HCT116 (cell line): Measurements from ENCODE around the gene AK2. TPM values are rescaled to one million over a fixed set of nuclear protein-coding genes. Genes with fewer than 3 reads are reported as not detected.

Source experiments
- ATAC-seq: fragments of 200-7000 bp; cut with Tn5 transposase; 2 replicates; pipeline ENCODE4 v1.9.1; 2020; ENCODE audit warnings: mild to moderate bottlenecking, moderate library complexity
- BruUV-seq: library from RNA; stranded (reverse); fragments of 400-500 nt; replicated peaks from 2 replicates; lab custom pipeline; 2021; lab: Mats Ljungman, UMichigan
- CTCF ChIA-PET: fragments of 300-600 bp; sonication (Branson Sonifier 250); formaldehyde crosslinking; loops from one replicate; lab custom pipeline; 2021; ENCODE audit warnings: antibody characterized with exemption; lab: Charles Lee
- POLR2A ChIA-PET: fragments of 300-600, 350-600 bp; sonication (Branson Sonifier 250); formaldehyde crosslinking; loops from one replicate; lab custom pipeline; 2021; ENCODE audit warnings: antibody characterized with exemption; lab: Charles Lee
- RAD21 ChIA-PET, 2 experiments: fragments of 300-600 bp; sonication (Branson Sonifier 250); formaldehyde crosslinking; loops; one replicate each; lab custom pipeline; 2023; ENCODE audit warnings: low total read pairs in 2 of 2; ENCODE audit not compliant: uncharacterized antibody in 2 of 2, unreplicated experiment in 2 of 2, low non-redundant PET in 1 of 2; lab: Charles Lee
- DNase-seq: peaks from one replicate; pipeline ENCODE4 v3.0.0-alpha.2; 2010; ENCODE audit warnings: low read depth, low spot score
- H2AFZ ChIP-seq: fragments of 200-600 bp; shearing (Covaris generic), sonication (generic); 2 replicates; pipeline ENCODE4 v1.6.1; 2017; ENCODE audit warnings: low read depth, mixed run types, mixed read lengths, antibody characterized with exemption, low read length; ENCODE audit not compliant: poor library complexity, severe bottlenecking
- H3K27ac ChIP-seq: 2 replicates; pipeline ENCODE4 v1.5.1; 2012; ENCODE audit warnings: low read depth, low read length
- H3K27me3 ChIP-seq: fragments of 200-600 bp; sonication (generic); 2 replicates; pipeline ENCODE4 v1.6.1; 2016; ENCODE audit warnings: mixed run types, low read length, mixed read lengths; ENCODE audit not compliant: insufficient read depth
- H3K36me3 ChIP-seq, 2 experiments: fragments of 200-500 bp in 1 of 2; fragments of 200-600 bp in 1 of 2; sonication (Bioruptor generic) in 1 of 2; sonication (generic) in 1 of 2; 2 replicates each; pipeline versions ENCODE4 v1.5.1 to v1.6.1; 2014 to 2016; ENCODE audit warnings: low read length in 2 of 2, inconsistent platforms in 1 of 2, mixed read lengths in 1 of 2, mixed run types in 1 of 2; ENCODE audit not compliant: insufficient read depth in 2 of 2, control insufficient read depth in 1 of 2
- H3K4me1 ChIP-seq, 2 experiments: fragments of 200-600 bp in 1 of 2; sonication (generic) in 1 of 2; 2 replicates each; pipeline versions ENCODE4 v1.5.1 to v1.6.1; 2012 to 2017; ENCODE audit warnings: low read length in 2 of 2, inconsistent platforms in 1 of 2, mild to moderate bottlenecking in 1 of 2, mixed read lengths in 1 of 2, mixed run types in 1 of 2, moderate library complexity in 1 of 2; ENCODE audit not compliant: insufficient read depth in 2 of 2, control insufficient read depth in 1 of 2
- H3K4me2 ChIP-seq: fragments of 200-600 bp; sonication (generic); 2 replicates; pipeline ENCODE4 v1.6.1; 2017; ENCODE audit warnings: mixed run types, low read length, mixed read lengths
- H3K4me3 ChIP-seq, 2 experiments: fragments of 200-600 bp in 1 of 2; sonication (generic) in 1 of 2; replicated peaks in 1 of 2; 2 replicates each; pipeline ENCODE4 v1.5.1; 2011 to 2016; ENCODE audit warnings: low read length in 2 of 2, control low read depth in 1 of 2, low read depth in 1 of 2, mild to moderate bottlenecking in 1 of 2, mixed read lengths in 1 of 2, mixed run types in 1 of 2
- H3K79me2 ChIP-seq: fragments of 200-600 bp; sonication (generic); 2 replicates; pipeline ENCODE4 v1.6.1; 2017; ENCODE audit warnings: mild to moderate bottlenecking, mixed run types, low read length, moderate library complexity, mixed read lengths; ENCODE audit not compliant: insufficient read depth
- H3K9ac ChIP-seq: fragments of 200-600 bp; sonication (generic); 2 replicates; pipeline ENCODE4 v1.6.1; 2016; ENCODE audit warnings: low read length, mixed read lengths
- H3K9me2 ChIP-seq: fragments of 200-600 bp; sonication (generic), shearing (Covaris generic); 2 replicates; pipeline ENCODE4 v1.6.1; 2017; ENCODE audit warnings: mixed run types, mild to moderate bottlenecking, moderate library complexity; ENCODE audit not compliant: insufficient read depth
- H3K9me3 ChIP-seq, 2 experiments: fragments of 200-500 bp in 1 of 2; fragments of 200-600 bp in 1 of 2; sonication (Bioruptor generic) in 1 of 2; sonication (generic) in 1 of 2; 2 replicates each; pipeline ENCODE4 v1.6.1; 2014 to 2017; ENCODE audit warnings: low read length in 2 of 2, mixed read lengths in 2 of 2, inconsistent platforms in 1 of 2, low read depth in 1 of 2, mild to moderate bottlenecking in 1 of 2, mixed run types in 1 of 2, moderate library complexity in 1 of 2; ENCODE audit not compliant: control insufficient read depth in 1 of 2, insufficient read depth in 1 of 2
- H4K20me1 ChIP-seq: fragments of 200-600 bp; sonication (generic), shearing (Covaris generic); 2 replicates; pipeline ENCODE4 v1.6.1; 2017; ENCODE audit warnings: mixed run types, mild to moderate bottlenecking, moderate library complexity; ENCODE audit not compliant: insufficient read depth
- CBX3 ChIP-seq: IDR thresholded peaks from 2 replicates; pipeline ENCODE4 v1.6.1; 2012; ENCODE audit warnings: low read depth
- CEBPB ChIP-seq: IDR thresholded peaks from 2 replicates; pipeline ENCODE4 v1.6.1; 2012; ENCODE audit warnings: low read depth
- EGR1 ChIP-seq: IDR thresholded peaks from 2 replicates; pipeline ENCODE4 v1.6.1; 2012; ENCODE audit warnings: low read depth
- ELF1 ChIP-seq: IDR thresholded peaks from 2 replicates; pipeline ENCODE4 v1.6.1; 2012; ENCODE audit warnings: low read depth, borderline replicate concordance
- EZH2 ChIP-seq: fragments of 200-600 bp; sonication (generic); IDR thresholded peaks from 2 replicates; pipeline ENCODE4 v1.6.1; 2017; ENCODE audit warnings: antibody characterized with exemption, mixed run types
- FOSL1 ChIP-seq: IDR thresholded peaks from 2 replicates; pipeline ENCODE4 v1.6.1; 2012; ENCODE audit warnings: low read depth
- JUND ChIP-seq: IDR thresholded peaks from 2 replicates; pipeline ENCODE4 v1.6.1; 2012
- POLR2A ChIP-seq: IDR thresholded peaks from 2 replicates; pipeline ENCODE4 v1.7.0; 2011; ENCODE audit warnings: borderline replicate concordance; ENCODE audit not compliant: insufficient read depth, insufficient read length; ENCODE audit errors: extremely low read depth
- POLR2AphosphoS5 ChIP-seq: IDR thresholded peaks from 2 replicates; pipeline ENCODE4 v1.6.1; 2011; ENCODE audit warnings: mild to moderate bottlenecking, low read depth, low read length, moderate library complexity
- RAD21 ChIP-seq: IDR thresholded peaks from 2 replicates; pipeline ENCODE4 v1.6.1; 2012; ENCODE audit warnings: low read depth, mild to moderate bottlenecking
- SIN3A ChIP-seq: IDR thresholded peaks from 2 replicates; pipeline ENCODE4 v1.6.1; 2012; ENCODE audit warnings: low read depth
- SP1 ChIP-seq: IDR thresholded peaks from 2 replicates; pipeline ENCODE4 v1.6.1; 2012; ENCODE audit warnings: low read depth
- SRF ChIP-seq: IDR thresholded peaks from 2 replicates; pipeline ENCODE4 v1.6.1; 2012; ENCODE audit warnings: low read depth
- TCF7L2 ChIP-seq: IDR thresholded peaks from 2 replicates; pipeline ENCODE4 v1.7.0; 2011; ENCODE audit warnings: borderline replicate concordance, inconsistent platforms; ENCODE audit not compliant: insufficient read depth, insufficient read length; ENCODE audit errors: extremely low read depth
- intact Hi-C: fragments of 100-400 bp; cut with micrococcal nuclease; formaldehyde crosslinking; loops from 2 replicates; pipeline ENCODE4 v1.10.0; 2022
- total RNA-seq: library from RNA; stranded (reverse); gene quantifications from one replicate; pipeline ENCODE4 v1.2.1, GENCODE V29; 2021; ENCODE audit not compliant: unreplicated experiment
- TF ChIP-seq, protein P1 (sequence below), 3 experiments: fragments of 200-600 bp in 1 of 3; sonication (generic) in 1 of 3; IDR thresholded peaks in 2 of 3; conservative IDR thresholded peaks in 1 of 3; 2 replicates each; pipeline ENCODE4 v1.5.1; 2012 to 2017; ENCODE audit warnings: low read depth in 2 of 3, low read length in 2 of 3, antibody characterized with exemption in 1 of 3, borderline replicate concordance in 1 of 3, control low read depth in 1 of 3, mild to moderate bottlenecking in 1 of 3, mixed read lengths in 1 of 3, mixed run types in 1 of 3, moderate library complexity in 1 of 3; ENCODE audit not compliant: insufficient read depth in 1 of 3
- TF ChIP-seq, protein P2 (sequence below): IDR thresholded peaks from 2 replicates; pipeline ENCODE4 v1.6.1; 2012

The AK2 gene
- total RNA-seq, 1 experiment from 2014 or later, result 233 TPM

DNA sequence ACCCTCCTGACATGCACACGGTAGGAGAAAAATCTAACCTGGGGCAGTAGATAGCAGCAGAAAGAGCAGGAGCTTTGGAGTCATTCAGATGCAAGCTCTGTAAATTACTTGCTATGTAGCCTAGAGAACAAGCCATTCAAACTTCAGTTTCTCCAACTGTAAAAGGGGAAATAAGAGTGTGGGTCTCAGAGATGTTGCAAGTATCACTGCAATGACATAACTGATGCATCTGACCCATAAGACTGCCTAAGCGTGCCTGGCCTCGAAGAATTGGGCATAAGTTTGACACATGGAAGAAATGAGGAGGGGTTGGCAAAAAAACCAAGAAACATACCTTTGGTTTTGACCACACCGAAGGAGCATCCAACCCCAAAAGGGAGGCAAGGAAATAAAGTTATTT, 5.2 kb downstream of the AK2 start (continued):
- TF ChIP-seq, protein P1, sequence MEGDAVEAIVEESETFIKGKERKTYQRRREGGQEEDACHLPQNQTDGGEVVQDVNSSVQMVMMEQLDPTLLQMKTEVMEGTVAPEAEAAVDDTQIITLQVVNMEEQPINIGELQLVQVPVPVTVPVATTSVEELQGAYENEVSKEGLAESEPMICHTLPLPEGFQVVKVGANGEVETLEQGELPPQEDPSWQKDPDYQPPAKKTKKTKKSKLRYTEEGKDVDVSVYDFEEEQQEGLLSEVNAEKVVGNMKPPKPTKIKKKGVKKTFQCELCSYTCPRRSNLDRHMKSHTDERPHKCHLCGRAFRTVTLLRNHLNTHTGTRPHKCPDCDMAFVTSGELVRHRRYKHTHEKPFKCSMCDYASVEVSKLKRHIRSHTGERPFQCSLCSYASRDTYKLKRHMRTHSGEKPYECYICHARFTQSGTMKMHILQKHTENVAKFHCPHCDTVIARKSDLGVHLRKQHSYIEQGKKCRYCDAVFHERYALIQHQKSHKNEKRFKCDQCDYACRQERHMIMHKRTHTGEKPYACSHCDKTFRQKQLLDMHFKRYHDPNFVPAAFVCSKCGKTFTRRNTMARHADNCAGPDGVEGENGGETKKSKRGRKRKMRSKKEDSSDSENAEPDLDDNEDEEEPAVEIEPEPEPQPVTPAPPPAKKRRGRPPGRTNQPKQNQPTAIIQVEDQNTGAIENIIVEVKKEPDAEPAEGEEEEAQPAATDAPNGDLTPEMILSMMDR (IDR thresholded peaks at IDR 0.05 in 2 of 3, conservative IDR thresholded peaks at IDR 0.05 in 1 of 3; ENCODE audit: borderline replicate concordance in 1 of 3, insufficient read depth in 1 of 3, low read depth in 2 of 3, low read length in 2 of 3), result no peak
- TF ChIP-seq, all 23 proteins: peak for 0

DNA sequence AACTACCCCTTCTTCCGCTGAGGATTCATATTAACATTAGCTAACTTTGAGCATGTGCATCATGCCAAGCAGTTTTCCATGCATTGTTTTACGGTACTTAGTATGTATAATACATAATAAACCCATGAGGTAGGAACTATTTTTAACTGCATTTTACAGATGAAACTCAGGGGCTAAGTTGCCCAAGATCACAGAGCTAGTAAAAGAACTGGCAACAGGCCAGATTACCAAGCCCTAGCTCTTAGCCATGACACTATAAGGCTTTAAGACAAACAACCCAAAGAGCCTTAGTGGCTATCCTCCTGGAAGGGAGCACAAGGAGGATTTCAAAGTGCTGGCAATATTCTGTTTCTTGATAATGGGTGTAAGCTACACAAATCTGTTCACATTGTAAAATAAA, 6.1 kb downstream of the AK2 start:
- H3K4me1 ChIP-seq, result peaks cover 7 to 9% of the 10 kb centered on the region in 2 experiments; a peak in 3 of 4 replicates
- no peak for DNase-seq
- ChIA-PET POLR2A (interaction anchor here (0.5 kb wide), 1 partner anchor 32 kb away, joined by 3 read pairs; no protein-coding TSS in a partner anchor), CTCF (no interaction called here), RAD21 (no interaction called here)
- H3K4me3 ChIP-seq, result no peak overlapping the region
- peaks cover 25% of the 10 kb centered on the region; the same call in 1 of the 2 replicates for H4K20me1 ChIP-seq
- no TSS peak for BruUV-seq
- TF ChIP-seq CEBPB (no peak), CBX3 (no peak), SRF (no peak), ELF1 (no peak)
- peaks cover 100% of the 10 kb centered on the region for H3K79me2 ChIP-seq
- no peaks in the 10 kb centered on the region for H3K9me2 ChIP-seq
- no peak for ATAC-seq
- no peak overlapping the region for H3K9ac ChIP-seq
- H2AFZ ChIP-seq, result no peak overlapping the region
- H3K36me3 ChIP-seq, result peaks cover 10 to 20% of the 10 kb centered on the region in 2 experiments; a peak in 3 of 4 replicates
- intact Hi-C loops, result no loop called here
- H3K27me3 ChIP-seq, result no peaks in the 10 kb centered on the region
- no peak overlapping the region for H3K4me2 ChIP-seq
- no peak overlapping the region for H3K27ac ChIP-seq
- H3K9me3 ChIP-seq, result no peaks in the 10 kb centered on the region

DNA sequence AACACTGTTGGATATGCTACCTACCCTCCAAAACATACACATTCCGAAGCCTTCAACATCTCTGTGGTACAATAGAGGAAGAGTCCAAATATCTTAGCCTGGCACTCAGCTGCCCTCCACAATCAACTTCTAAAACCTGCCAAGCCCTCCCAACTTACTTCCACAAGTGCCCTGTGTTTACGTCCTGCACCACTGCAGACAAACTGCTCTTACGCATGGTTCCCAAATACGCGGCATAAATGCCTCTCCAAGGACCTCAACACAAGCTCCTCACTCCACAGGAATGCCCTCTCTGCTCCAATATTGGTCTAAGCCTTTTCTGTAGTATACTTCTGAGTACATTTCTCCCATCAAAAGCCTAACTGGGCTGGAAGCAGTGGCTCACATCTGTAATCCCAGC, 6.8 kb downstream of the AK2 start:
- no peak overlapping the region for H3K27ac ChIP-seq
- DNase-seq (no peak), ATAC-seq (no peak)
- H2AFZ ChIP-seq, result no peak overlapping the region
- peaks cover 26% of the 10 kb centered on the region; the same call in 1 of the 2 replicates for H4K20me1 ChIP-seq
- peaks cover under 1 to 7% of the 10 kb centered on the region in 2 experiments; a peak in 3 of 4 replicates for H3K4me1 ChIP-seq
- H3K4me3 ChIP-seq, result no peak overlapping the region
- ChIA-PET RAD21 (no interaction called here), CTCF (no interaction called here), POLR2A (no interaction called here)
- peaks cover 100% of the 10 kb centered on the region for H3K79me2 ChIP-seq
- H3K36me3 ChIP-seq, result peaks cover 10 to 20% of the 10 kb centered on the region in 2 experiments; a peak in 3 of 4 replicates
- intact Hi-C loops, result no loop called here
- BruUV-seq, result no TSS peak
- no peaks in the 10 kb centered on the region for H3K27me3 ChIP-seq
- no peak overlapping the region for H3K4me2 ChIP-seq
- H3K9ac ChIP-seq, result no peak overlapping the region
- H3K9me2 ChIP-seq, result no peaks in the 10 kb centered on the region
- H3K9me3 ChIP-seq, result no peaks in the 10 kb centered on the region
- TF ChIP-seq, protein P2, sequence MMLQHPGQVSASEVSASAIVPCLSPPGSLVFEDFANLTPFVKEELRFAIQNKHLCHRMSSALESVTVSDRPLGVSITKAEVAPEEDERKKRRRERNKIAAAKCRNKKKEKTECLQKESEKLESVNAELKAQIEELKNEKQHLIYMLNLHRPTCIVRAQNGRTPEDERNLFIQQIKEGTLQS, result no peak
- TF ChIP-seq CEBPB, result no peak
- no peak for TF ChIP-seq EZH2
- no peak for TF ChIP-seq TCF7L2
- TF ChIP-seq SP1, result no peak
- TF ChIP-seq POLR2A, result no peak
- no peak for TF ChIP-seq POLR2AphosphoS5
- TF ChIP-seq SIN3A, result no peak
- TF ChIP-seq EGR1, result no peak
- TF ChIP-seq FOSL1, result no peak
- no peak for TF ChIP-seq RAD21
- no peak for TF ChIP-seq JUND
